DND-41 (cell line): ENCODE measurements around the gene CALML3.

Experiments
- ATAC-seq: fragments of 200-7000 bp; cut with Tn5 transposase; 3 replicates; pipeline ENCODE4 v1.9.1; 2021; ENCODE audit warnings: low read depth; ENCODE audit not compliant: insufficient read depth
- DNase-seq: peaks from one replicate; pipeline ENCODE4 v3.0.0-alpha.2; 2020
- H2AFZ ChIP-seq: 2 replicates; pipeline ENCODE4 v1.6.0; 2012; ENCODE audit warnings: low read depth, low read length
- H3K27ac ChIP-seq: 2 replicates; pipeline ENCODE4 v1.5.1; 2012; ENCODE audit warnings: low read length, inconsistent platforms
- H3K27me3 ChIP-seq: fragments of 200-600 bp; sonication (generic); 2 replicates; pipeline ENCODE4 v1.6.0; 2012; ENCODE audit warnings: low read length, mild to moderate bottlenecking, inconsistent platforms; ENCODE audit not compliant: insufficient read depth, poor library complexity
- H3K36me3 ChIP-seq: 2 replicates; pipeline ENCODE4 v1.5.1; 2012; ENCODE audit warnings: low read length, inconsistent platforms; ENCODE audit not compliant: insufficient read depth
- H3K4me1 ChIP-seq: 2 replicates; pipeline ENCODE4 v1.5.1; 2012; ENCODE audit warnings: mild to moderate bottlenecking, low read length; ENCODE audit not compliant: insufficient read depth
- H3K4me2 ChIP-seq: 2 replicates; pipeline ENCODE4 v1.6.0; 2012; ENCODE audit warnings: mild to moderate bottlenecking, moderate library complexity, low read length, inconsistent platforms; ENCODE audit not compliant: insufficient read depth
- H3K4me3 ChIP-seq, 2 experiments: fragments of 200-600 bp in 1 of 2; shearing (Covaris generic) in 1 of 2; 2 replicates each; pipeline ENCODE4 v1.5.1; 2012 to 2016; ENCODE audit warnings: inconsistent platforms in 2 of 2, low read length in 2 of 2, mild to moderate bottlenecking in 2 of 2, low read depth in 1 of 2, moderate library complexity in 1 of 2
- H3K79me2 ChIP-seq: 2 replicates; pipeline ENCODE4 v1.6.0; 2012; ENCODE audit warnings: low read length, inconsistent platforms; ENCODE audit not compliant: insufficient read depth
- H3K9ac ChIP-seq: 2 replicates; pipeline ENCODE4 v1.6.0; 2012; ENCODE audit warnings: low read depth, mild to moderate bottlenecking, inconsistent platforms, low read length, moderate library complexity
- H3K9me3 ChIP-seq: 2 replicates; pipeline ENCODE4 v1.5.1; 2012; ENCODE audit warnings: low read length, moderate library complexity, mild to moderate bottlenecking, inconsistent platforms; ENCODE audit not compliant: insufficient read depth, severe bottlenecking
- H4K20me1 ChIP-seq: 2 replicates; pipeline ENCODE4 v1.6.0; 2012; ENCODE audit warnings: low read length; ENCODE audit not compliant: insufficient read depth
- CTCF ChIP-seq: IDR thresholded peaks from 2 replicates; pipeline ENCODE4 v1.5.1; 2012; ENCODE audit warnings: borderline replicate concordance, low read length, moderate library complexity, mild to moderate bottlenecking; ENCODE audit not compliant: poor library complexity, severe bottlenecking; ENCODE audit errors: extremely low read depth
- EZH2 ChIP-seq: IDR thresholded peaks from 3 replicates; pipeline ENCODE4 v1.6.1; 2012; ENCODE audit warnings: borderline replicate concordance, low read depth, mild to moderate bottlenecking, moderate library complexity, low read length, inconsistent platforms; ENCODE audit not compliant: severe bottlenecking

The CALML3 gene

GRCh38 chr10:5506751-5507648 is 17.8 kb upstream of the CALML3 start:
- Histone ChIP-seq H3K36me3 (no peaks in the 10 kb centered on the region), H3K4me3 (no peak overlapping the region), H4K20me1 (no peaks in the 10 kb centered on the region), H3K9ac (no peak overlapping the region), H3K4me1 (no peaks in the 10 kb centered on the region), H3K79me2 (no peaks in the 10 kb centered on the region), H3K4me2 (no peak overlapping the region), H3K27ac (no peak overlapping the region), H2AFZ (no peak overlapping the region), H3K27me3 (peaks cover 10% of the 10 kb centered on the region), H3K9me3 (no peaks in the 10 kb centered on the region)
- no peak for ATAC-seq
- TF ChIP-seq CTCF (no peak), EZH2 (no peak)
- no peak for DNase-seq

GRCh38 chr10:5507649-5508131 is 17.1 kb upstream of the CALML3 start:
- Histone ChIP-seq H3K4me1 (no peaks in the 10 kb centered on the region), H3K9me3 (no peaks in the 10 kb centered on the region), H3K79me2 (no peaks in the 10 kb centered on the region), H3K9ac (no peak overlapping the region), H3K4me3 (no peak overlapping the region), H3K4me2 (no peak overlapping the region), H3K36me3 (no peaks in the 10 kb centered on the region), H2AFZ (no peak overlapping the region), H4K20me1 (no peaks in the 10 kb centered on the region), H3K27ac (no peak overlapping the region), H3K27me3 (peaks cover 10% of the 10 kb centered on the region)
- no peak for TF ChIP-seq EZH2
- TF ChIP-seq CTCF = no peak
- ATAC-seq (no peak), DNase-seq (no peak)

DNA sequence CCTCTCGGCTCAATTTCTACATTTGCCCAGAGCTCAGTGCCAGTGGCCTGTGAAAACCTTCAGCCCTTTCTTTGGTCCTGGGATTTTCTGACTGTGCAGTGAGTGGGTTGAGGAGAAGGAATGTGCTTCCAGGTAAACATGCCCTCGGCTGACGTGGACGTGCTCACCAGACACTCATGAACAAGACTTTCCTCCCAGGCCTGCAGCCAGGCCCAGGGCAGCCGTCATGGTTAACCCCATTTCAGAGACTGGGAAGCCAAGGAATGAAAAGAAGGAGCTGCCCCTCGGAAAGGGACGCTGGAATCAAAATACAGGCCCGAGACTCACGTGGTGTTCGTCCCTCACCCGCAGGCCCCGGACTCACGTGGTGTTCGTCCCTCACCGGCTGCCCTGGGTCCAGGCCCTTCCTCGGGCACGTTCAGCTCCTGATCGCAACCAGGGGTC is 16.6 kb upstream of the CALML3 start:
- TF ChIP-seq CTCF = no peak
- no peak for TF ChIP-seq EZH2
- H3K4me1 ChIP-seq = no peaks in the 10 kb centered on the region
- H3K27ac ChIP-seq = no peak overlapping the region

More for the DNA sequence above, 16.6 kb upstream of the CALML3 start:
- Histone ChIP-seq H3K4me2 (no peak overlapping the region), H3K36me3 (no peaks in the 10 kb centered on the region), H3K27me3 (peaks cover 10% of the 10 kb centered on the region), H3K79me2 (no peaks in the 10 kb centered on the region), H3K9me3 (no peaks in the 10 kb centered on the region), H4K20me1 (no peaks in the 10 kb centered on the region), H3K4me3 (no peak overlapping the region), H3K9ac (no peak overlapping the region), H2AFZ (no peak overlapping the region)
- DNase-seq (no peak), ATAC-seq (no peak)
